ENCODE data around the gene C2CD2.

Gene C2CD2

DNA sequence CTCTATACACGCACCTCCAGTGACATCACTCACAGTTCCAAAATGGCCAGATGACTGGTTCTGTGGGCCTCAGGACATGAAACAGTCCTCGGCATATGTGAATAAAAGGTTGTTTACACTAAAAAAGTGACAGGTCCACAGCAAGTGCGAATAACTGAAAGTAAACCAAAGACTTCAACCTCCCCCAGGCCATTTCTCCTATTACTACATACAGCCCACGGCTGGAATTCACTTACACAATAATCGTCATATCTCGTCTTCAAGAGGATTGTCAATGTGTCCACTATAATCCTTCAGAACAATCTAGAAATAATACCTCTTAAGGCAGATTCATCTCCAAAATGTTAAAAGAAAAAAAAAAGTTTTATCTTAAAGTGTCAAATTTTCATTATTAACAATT lies 72.8 kb downstream of the C2CD2 start:
- no peak for DNase-seq

DNA sequence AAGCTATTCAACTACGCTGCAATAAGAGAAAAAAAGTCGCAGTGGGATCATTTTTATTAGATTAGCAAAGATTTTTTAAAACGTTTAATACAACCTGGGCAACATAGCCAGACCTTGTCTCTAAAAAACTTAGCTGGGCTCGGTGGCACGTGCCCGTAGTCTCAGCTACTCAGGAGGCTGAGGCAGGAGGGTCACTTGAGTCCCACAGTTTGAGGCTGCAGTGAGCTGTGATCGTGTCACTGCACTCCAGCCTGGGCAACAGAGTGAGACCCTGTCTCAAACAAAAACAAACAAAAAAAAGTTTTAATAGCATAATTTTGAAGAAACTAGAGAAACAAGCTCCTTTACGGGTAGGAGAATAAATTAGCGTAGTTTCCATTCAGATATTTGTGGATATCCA lies 73.7 kb downstream of the C2CD2 start:
- no peak for DNase-seq

DNA sequence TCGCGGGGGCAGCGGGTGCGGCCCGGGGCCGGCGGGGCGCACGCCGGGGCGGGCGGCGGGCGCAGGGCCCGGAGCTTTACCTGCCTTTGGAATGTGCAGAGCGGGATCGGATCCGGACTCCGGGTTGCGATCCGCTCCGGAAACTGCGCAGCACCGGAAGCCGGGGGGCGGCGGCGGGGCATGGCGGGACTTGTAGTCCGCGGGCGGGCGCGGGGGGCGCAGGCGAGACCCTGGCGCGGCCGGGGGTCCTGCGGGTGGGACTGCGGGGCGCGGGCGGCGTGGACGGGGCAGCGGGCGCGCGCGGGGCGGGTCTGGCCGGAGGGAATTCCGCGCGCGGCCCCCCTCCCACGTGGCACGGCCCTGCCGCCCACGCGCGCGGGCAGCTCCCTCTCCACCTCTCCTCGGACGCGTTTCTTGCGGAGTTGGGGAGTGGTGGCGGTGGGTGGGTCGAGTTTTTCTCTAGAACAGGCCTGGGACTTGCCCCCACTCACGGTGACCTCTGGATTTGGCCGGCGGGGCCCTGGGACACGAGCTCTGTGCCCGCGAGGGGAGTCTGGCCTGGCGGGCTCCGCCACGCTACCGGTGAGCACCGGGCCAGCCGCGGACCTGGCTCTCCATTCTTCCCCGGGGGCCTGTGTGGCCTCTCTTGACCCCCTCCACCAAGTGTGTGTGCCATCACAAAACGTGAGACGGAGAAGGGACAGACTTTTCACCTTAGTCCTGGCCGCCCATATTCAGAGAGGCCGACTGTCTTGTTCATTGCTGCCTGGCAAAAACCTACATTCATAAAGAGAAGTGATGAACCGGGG lies 74.4 kb downstream of the C2CD2 start, which contains the start of gene PRDM15:
TSS of gene PRDM15 (minus strand) at position 155 of the 809 bp plus-strand sequence. CDS start 18,981 bp downstream, outside the sequence.
- DNase-seq: peak; percentile 91

DNA sequence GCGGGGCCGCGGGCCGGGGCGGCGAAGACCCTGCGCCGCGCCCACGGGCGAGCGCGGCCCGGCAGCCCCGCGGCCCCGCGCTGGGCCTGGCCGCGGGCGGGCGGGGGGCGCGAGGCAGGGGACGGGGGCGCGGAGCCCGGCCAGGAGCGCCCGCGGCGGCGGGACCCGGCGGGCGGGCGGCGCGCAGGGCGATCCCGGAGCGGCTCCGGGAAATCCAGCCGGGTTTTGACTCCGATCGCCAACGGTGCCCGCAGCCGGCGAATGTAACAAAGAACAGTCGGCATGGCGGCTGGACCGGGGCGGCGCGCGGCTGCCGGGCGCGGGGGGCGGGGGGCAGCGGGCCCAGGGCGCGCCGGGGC lies 75.0 kb downstream of the C2CD2 start:
- peak; percentile 85 for DNase-seq

DNA sequence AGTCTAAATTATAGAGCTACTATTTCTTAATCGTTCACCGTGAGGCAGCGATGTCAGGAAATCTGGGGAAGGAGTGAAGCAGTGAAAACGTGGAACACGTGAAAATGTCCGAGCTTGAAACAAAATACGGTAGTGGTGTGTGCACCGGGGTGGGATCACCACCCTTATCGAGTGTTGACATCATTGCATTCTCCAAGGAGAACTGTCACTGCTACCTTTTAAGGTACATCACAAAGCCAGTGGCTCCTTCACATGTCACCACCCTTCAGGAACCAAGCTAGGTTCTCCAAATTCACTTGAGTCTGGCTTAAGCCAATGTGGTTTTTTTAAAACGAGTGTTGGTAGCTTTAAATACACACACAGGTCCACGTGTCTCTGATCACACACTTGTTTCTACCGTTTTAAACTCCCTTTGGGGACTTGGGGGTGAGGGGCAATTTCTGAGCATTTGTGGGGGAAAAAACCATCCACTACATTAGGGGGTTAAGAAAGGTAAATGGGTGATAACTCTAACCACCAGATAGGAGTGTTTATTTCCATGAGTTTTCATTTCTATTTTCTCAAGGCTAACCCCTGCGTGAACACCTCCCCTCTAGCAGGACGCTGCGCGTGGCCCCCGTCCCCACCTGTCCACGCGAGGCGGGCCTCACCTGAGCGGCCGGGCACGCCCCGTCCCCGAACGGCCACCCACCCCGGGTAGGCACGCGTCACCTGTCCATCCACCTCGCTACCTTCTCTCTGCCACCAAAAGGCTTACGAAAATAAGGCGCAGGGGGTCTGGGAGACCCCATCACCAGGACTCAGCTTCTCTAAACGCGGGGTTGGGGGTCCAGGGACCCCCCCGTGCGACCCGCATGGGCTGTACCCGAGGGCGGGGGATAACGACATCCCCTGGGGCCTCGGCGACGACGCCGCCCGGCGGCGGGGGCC lies 75.7 kb downstream of the C2CD2 start:
- peak; percentile 52 for DNase-seq

DNA sequence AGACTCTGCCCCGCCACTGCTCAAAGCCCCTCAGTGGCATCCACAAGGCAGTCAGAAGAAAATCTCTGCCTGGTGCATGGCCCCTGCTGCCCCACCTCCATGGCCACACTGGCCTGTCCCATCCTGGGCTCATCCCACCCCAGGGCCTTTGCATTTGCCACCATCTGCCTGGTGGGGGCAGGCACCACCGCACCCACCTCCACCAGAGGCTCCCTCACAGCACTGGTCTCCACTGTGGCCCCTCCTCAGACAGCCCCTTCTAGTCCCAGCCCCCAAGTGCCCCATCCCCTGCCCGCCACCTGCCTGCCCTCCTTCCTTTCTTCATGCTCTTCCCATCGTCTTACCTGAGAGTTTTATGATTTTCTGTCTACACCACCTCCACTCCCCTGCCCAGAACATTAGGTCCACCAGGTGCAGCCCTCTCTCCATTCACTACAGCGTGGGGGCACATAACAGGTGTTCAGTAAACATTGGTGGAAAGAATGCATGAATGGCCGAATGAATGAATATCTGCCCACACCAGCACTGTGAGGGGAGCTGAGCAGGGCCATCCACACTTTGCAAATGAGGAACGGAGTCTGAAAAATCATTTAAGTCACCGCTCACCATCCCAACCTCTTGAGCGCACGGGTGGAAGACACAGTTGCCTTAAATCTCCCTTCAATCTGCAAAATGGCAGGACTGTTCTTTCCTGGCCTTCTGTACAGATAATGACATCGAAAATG lies 76.7 kb downstream of the C2CD2 start:
- DNase-seq: no peak

DNA sequence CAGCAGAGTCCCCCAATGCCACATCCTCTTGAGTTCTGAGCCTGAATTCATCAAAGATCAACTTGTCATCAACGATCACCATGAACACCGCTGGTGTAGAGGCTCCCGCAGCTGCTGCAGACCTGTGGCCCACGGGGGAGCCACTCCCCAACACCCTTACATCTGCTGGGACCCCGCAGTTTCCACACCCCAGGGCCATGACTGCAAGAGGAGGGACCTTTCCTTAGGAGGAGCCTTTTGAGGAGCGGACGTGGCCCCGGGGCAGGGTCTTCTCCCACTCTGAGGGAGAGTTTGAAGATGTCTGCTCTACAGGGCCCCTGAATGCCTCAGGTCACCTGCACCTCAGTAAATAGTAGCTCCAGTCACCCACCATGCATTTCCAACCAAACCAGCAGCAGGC lies 77.4 kb downstream of the C2CD2 start:
- no peak for DNase-seq

DNA sequence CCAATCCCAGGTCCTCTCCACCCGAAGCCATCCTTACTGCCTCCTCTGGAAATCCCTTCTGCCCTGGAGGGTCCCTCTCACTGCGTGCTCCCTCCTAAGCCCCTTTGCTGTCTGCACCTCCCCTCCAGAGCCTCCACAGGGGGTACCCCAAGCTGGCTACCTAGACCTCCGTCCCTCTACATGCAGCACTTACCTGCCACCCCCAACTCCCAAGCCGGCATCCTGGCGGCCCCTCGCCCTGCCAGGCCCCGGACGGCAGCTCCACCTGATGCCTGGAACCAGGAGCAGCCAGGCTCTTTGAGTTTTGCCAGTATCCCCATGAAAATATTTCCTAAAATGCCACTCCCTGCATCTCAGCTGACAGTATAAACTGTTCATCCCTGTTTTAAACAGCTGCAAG lies 78.7 kb downstream of the C2CD2 start:
- DNase-seq: no peak

DNA sequence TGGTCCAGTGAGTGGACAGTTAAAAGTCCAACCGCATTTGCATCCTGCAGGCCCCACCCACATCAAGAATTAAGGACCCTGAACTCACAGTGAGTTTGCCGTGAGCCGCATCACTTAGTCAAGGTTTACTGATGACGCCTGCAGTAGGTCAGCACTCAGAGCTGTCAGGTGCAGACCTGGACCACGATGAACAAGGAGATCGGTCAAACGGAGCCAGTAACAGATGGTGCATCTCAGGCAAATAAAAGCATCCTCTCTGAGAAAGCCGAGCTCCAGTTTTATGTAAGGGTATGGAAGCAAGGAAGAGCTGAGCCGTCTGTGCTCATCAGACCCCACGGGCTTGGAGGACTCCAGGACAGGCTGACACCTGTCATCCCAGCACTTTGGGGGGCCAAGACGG lies 79.2 kb downstream of the C2CD2 start:
- no peak for DNase-seq

DNA sequence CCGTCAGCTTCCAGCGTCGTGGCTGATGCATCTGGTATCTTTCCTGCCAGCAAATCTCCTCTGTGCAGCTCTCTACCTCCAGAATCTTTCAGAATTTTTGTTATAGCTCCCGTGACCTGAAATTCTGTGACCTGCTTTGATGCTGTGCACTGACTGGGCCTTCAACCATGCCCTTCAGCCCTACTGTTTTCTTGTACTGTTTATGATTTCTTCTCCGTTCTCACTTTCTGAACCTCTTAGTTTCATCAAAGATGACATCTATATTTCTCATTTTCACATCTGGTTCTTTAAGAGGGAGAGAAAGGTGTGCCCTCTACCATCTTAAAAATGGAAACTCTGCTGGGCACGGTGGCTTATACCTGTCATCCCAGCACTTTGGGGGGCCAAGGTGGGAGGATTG lies 80.4 kb downstream of the C2CD2 start:
- no peak for DNase-seq

DNA sequence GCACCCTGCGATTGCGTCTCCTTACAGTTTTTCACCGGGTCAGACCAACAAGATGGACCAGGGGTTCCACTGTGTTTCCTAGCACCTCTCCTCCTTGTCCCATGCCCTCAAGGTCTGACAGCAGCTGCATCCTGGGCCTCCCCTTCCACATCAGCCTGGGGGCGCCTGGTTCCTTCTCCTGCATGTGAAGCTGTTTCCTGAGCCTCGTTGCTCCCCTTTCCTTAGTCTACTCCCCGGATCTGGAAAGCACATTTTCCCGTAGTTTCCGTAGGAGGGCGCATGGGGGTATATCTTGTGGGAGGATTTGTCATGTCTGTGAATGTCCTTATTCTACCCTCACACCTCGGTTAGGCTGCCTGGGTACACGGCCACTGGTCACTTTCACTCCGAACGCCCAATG lies 80.8 kb downstream of the C2CD2 start:
- DNase-seq: no peak

DNA sequence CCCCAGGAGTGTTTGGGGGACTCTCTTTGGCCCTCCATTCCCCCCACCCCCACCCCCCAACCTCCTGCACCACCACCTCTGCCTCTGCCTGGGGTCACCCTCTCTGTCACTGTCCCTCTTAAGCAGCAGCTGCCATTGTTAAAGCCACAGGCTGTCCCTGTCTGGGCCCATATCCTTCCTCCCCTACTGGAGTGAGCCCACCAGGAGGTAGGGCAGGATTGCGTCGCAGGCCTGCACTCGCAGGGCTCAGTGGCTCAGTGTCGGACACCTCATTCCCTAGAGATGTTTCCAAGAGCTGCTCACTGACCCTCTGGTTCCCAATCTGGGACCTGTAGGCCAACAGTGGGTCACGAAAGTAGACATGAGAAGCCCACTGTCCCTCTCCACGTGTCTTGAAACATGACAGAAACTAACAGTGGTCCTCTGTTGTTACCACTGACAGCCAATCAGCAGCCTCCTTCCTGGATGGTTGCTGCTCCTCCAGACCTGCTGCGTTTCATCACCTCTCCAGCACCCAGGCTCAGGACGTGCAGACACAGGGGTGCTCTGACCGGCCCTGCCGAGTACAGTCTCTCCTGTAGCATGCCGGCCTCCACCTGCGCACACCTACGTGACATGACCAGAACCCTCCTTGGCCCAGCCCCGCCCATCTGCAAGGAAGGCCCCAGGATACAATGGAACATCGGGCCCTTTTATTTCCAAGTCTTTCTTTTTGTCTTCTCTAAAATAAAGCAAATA lies 82.4 kb downstream of the C2CD2 start:
- no peak for DNase-seq

DNA sequence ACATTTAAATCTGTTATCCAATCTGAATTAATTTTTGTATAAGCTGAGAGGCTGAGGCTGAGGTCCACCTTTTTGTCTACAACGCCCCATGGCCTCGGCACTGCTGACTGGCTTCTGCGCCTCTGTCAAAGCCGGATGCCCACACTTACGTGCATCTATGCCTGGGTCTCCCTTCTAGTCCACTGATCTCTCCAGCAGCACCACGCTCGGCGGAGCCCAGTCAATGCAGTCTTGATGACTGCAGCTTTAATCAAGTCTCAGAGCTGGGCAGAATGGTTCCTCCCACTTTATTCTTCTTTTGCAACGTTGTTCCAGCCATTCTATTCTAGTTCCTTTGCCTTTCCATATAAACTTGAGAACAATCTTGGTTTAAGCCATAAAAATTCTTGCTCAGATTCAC lies 84.0 kb downstream of the C2CD2 start:
- no peak for DNase-seq

DNA sequence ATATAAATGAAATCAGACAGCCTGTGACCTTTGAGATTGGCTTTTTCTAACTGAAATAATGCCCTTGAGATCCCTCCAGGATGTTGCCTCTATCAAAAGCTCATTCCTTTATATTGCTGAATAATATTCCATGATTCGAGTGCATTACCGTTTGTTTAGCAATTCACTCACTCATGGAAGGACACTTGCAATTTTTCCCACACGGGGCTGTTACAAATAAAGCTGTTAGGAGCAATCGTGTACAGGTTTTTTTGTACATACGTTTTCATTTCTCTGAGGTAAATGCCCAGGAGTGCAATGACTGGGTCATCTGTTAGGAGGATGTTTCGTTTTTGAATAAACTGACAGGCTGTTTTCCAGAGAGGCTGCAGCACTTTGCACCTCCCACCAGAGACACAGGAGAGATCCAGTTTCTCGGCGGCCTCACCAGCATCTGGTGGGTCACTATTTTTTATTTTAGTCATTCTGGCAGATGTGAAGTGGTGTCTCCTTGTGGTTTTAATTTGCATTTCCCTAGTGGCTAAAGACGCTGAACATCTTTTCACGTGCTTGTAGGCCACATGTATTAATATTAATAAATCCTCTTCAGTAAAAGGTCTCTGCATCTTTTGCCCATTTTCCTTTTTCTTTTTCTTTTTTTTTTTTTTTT lies 85.6 kb downstream of the C2CD2 start:
- no peak for DNase-seq

DNA sequence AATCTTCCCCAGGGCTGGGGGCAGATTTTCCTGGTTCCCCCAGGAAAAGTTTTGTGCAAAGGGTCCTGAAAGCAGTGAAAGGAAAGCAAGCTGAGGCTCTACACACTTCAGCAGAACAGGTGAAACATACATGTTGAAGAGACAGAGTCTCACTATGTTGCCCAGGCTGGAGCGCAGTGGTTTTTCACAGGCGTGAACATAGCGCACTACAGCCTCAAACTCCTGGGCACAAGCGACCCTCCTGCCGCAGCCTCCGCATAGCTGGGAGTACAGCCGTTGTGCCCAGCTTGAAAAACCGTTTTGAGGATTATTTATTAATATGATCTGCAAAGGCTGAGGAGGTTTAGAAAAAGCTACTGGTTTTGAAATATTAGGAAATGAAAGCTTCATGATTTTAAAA lies 86.5 kb downstream of the C2CD2 start:
- no peak for DNase-seq

DNA sequence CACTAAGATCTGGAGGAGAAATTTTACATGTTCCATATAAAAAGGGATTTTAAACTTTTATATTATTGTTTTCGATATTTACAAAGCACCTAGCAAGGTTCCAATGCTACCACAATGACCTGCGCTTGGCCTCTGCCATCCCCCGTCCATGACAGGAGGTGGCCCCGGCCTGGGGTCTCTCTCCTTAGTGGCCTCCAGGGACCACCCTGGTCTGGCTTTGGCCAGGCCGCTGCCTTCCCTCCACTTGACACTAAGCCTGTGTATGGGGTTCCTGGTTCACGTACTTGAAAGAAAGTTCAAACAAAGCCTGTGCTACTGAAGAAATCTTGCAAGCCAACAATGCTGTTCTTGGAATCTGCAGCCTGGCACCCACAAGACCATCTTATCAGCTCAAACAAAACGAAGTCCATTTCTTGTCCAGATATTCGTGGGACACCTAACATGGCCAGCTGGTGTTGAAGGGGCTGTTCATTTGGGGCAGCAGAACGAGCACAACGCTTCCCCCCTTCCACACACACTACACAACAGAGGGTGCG lies 87.5 kb downstream of the C2CD2 start:
- DNase-seq: no peak

DNA sequence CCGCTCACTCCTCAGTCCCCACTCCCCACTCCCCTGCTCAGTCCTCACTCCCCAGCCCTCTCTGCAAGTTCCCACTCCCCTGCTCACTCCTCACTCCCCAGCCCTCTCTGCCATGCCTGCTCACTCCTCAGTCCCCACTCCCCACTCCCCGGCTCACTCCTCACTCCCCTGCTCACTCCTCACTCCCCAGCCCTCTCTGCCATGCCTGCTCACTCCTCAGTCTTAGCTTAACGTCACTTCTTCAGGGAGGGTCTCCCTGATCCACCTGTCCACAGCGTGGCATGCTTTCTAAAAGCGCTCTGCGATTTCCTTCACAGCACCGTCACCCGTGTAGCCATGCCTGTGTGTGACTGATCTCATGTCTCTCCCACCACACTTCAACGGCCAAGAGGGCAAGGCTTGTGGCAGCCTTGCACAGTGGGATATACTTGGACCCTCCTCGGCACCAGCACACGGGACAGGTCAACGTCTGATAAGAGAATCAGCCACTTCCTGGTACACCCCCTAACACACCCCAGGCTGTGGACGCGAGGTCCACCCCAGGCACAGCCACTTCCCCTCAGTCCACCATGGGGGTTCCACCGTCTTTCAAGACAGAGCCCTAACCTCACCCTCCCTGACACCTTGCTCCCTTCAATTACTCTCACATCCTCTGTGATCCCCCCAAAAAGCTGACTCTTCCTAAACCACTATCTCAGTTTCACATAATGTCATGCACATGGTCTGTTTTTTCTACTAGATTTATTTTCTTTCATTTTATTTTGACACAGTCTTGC lies 88.6 kb downstream of the C2CD2 start:
- no peak for DNase-seq

DNA sequence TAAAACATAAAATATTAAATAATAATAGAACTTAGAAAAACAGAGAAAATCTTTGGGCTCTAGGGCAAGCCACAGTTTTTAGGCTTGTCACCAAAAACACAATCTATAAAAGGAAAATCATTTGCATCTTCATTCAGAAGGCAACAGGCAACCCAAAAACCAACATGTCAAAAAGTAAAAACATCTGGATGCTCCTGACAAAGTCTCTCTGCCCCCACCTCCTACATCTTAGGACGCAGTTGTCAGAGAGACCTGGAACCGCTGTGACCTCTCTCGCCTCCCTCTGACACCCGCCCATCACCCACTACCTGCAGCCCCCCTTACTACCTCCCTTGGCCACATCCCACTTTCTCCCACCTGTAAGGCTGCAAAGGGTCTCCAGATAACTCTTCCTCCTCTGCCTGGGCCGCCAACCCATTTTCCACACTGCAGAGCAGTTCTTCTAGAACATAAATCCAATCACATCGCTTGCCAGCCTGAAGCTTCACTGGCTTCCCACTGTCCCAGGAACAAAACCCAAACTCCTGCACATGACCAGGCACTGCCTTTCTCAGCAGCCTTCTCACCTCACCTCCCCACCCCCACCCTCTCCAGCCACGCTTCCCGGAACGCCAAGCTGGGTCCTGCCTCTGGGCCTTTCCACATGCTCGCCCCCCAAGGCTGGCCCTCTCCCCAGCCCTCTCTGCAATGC lies 89.4 kb downstream of the C2CD2 start:
- no peak for DNase-seq

DNA sequence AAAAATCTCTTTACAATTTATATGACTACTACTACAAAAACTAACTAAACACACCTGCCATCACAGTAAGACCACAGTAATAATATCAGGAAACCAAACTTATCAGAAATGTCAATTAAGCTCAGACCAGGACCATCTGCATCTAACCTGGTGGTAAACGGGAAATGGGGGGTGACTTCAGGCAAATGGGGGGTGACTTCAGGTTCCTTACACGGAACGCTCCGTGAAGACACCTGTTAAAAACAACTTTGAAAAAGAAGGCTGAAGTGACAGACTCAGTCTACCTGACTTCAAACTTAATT lies 90.4 kb downstream of the C2CD2 start:
- DNase-seq: no peak

DNA sequence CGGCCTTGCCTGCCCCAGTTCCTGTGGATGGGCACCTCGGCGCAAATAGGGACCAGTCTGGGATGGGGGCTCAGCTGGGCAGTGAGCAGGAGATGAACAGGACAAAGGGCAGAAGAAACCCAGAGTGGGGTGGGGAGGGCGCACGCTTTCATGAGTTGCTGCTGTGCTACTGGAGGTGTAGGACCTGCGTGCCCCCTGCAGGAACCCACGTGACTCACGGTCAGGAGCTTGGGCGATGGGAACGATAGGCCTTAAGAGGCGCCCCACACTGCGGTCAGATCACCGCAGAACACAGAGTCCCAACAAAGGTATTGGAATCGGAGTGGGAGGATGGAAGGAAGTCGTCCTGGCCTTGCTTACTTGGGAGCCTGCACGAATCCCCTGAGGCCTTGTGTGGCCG lies 91.8 kb downstream of the C2CD2 start:
- no peak for DNase-seq

DNA sequence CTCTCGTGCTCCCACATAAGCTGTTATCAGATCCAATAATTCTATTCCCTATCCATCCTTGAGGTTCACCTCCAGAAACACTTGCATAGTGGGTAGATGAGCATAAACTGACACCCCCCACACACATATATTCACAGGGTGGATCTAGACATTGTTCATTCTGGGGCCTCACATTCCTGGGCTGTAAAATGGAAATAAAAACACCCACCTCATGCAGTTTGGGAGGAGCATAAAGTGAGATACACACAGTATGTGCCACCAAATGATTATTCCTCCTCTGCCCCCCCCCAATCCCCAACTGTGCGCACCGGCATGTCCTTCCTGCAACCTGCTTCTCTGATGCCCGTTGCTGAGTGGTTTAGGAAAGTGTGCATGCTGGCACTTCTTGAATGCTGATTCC lies 92.6 kb downstream of the C2CD2 start:
- DNase-seq: no peak

Measured in stimulated activated CD4-positive, alpha-beta T cell treated with anti-CD3 and anti-CD28 coated beads, Interleukin-15, amount 100 ng/mL, for 24 hours (primary cell).